Measurements from ENCODE around the gene MIEN1. TPM values are rescaled to one million over a fixed set of nuclear protein-coding genes. Genes with fewer than 3 reads are reported as not detected.
"Not testable (repeated sequence)": the region's sequence is repeated elsewhere in the genome, so short reads cannot be mapped to it uniquely, and the experiment has no call there.

The MIEN1 gene
- polyA plus RNA-seq, 2 of the 4 experiments (the other 2 are of a cell fraction) = 63.9 to 85.5 TPM

DNA sequence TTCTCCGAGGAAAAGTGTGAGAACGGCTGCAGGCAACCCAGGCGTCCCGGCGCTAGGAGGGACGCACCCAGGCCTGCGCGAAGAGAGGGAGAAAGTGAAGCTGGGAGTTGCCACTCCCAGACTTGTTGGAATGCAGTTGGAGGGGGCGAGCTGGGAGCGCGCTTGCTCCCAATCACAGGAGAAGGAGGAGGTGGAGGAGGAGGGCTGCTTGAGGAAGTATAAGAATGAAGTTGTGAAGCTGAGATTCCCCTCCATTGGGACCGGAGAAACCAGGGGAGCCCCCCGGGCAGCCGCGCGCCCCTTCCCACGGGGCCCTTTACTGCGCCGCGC is 30.5 kb downstream of the MIEN1 start, which contains the start of gene ERBB2:
Gene ERBB2 (plus strand): TSS at position 247 of the 330 bp plus-strand sequence. CDS start 175 bp downstream, outside the sequence.
- peak; percentile 59 for FAIRE-seq
- WGBS (ENCODE audit: missing lambda C conversion rate) = under 1% methylated on average over 19 of the region's 20 CpGs
- Histone ChIP-seq H3K4me2 (peak within 1 kb of the TSS; percentile 81), H3K4me3 (peak within 1 kb of the TSS; percentile 78), H3K4me1 (peaks cover 59% of the 10 kb centered on the region), H3K9me3 (no peaks in the 10 kb centered on the region), H3K27ac (peak within 1 kb of the TSS; percentile 79 to 97)
- peak; percentile 71 to 87 for ATAC-seq
- peak; percentile 92 to 93 for DNase-seq (ENCODE audit: low read depth in 1 of 2, low spot score in 1 of 2)
- TF ChIP-seq CEBPB (IDR thresholded peaks at IDR 0.05) (no peak), ZC3H11A (IDR thresholded peaks at IDR 0.05) (no peak), POLR2A (IDR thresholded peaks at IDR 0.05; ENCODE audit: low read length) (peak; percentile 77), CBX2 (IDR thresholded peaks at IDR 0.05; ENCODE audit: borderline replicate concordance, low read depth) (no peak), JUN (IDR thresholded peaks at IDR 0.05) (peak in 1 of 2 experiments; percentile 57; a peak in 2 of 5 replicates), KDM1A (IDR thresholded peaks at IDR 0.05; ENCODE audit: low read depth) (no peak), PHF8 (IDR thresholded peaks at IDR 0.05; ENCODE audit: borderline replicate concordance, low read depth) (peak; percentile 53; the same call in 1 of the 2 replicates), MAZ (IDR thresholded peaks at IDR 0.05; ENCODE audit: borderline replicate concordance, low read depth, low read length) (peak; percentile 97), POLR2AphosphoS2 (conservative IDR thresholded peaks at IDR 0.05; ENCODE audit: low read length) (no peak), SMC3 (IDR thresholded peaks at IDR 0.05) (no peak), NPAS2 (CRISPR knock-in tag; IDR thresholded peaks at IDR 0.05; ENCODE audit: borderline replicate concordance) (no peak), NR3C1 (IDR thresholded peaks at IDR 0.05) (no peak), JUNB (IDR thresholded peaks at IDR 0.05) (no peak), TFCP2L1 (CRISPR knock-in tag; IDR thresholded peaks at IDR 0.05) (no peak), ZFP36 (IDR thresholded peaks at IDR 0.05; ENCODE audit: borderline replicate concordance, partially characterized antibody) (no peak)
- TF ChIP-seq, protein P1, sequence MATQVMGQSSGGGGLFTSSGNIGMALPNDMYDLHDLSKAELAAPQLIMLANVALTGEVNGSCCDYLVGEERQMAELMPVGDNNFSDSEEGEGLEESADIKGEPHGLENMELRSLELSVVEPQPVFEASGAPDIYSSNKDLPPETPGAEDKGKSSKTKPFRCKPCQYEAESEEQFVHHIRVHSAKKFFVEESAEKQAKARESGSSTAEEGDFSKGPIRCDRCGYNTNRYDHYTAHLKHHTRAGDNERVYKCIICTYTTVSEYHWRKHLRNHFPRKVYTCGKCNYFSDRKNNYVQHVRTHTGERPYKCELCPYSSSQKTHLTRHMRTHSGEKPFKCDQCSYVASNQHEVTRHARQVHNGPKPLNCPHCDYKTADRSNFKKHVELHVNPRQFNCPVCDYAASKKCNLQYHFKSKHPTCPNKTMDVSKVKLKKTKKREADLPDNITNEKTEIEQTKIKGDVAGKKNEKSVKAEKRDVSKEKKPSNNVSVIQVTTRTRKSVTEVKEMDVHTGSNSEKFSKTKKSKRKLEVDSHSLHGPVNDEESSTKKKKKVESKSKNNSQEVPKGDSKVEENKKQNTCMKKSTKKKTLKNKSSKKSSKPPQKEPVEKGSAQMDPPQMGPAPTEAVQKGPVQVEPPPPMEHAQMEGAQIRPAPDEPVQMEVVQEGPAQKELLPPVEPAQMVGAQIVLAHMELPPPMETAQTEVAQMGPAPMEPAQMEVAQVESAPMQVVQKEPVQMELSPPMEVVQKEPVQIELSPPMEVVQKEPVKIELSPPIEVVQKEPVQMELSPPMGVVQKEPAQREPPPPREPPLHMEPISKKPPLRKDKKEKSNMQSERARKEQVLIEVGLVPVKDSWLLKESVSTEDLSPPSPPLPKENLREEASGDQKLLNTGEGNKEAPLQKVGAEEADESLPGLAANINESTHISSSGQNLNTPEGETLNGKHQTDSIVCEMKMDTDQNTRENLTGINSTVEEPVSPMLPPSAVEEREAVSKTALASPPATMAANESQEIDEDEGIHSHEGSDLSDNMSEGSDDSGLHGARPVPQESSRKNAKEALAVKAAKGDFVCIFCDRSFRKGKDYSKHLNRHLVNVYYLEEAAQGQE (IDR thresholded peaks at IDR 0.05) = no peak
- TF ChIP-seq, protein P2, sequence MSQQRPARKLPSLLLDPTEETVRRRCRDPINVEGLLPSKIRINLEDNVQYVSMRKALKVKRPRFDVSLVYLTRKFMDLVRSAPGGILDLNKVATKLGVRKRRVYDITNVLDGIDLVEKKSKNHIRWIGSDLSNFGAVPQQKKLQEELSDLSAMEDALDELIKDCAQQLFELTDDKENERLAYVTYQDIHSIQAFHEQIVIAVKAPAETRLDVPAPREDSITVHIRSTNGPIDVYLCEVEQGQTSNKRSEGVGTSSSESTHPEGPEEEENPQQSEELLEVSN (IDR thresholded peaks at IDR 0.05; ENCODE audit: borderline replicate concordance, low read depth) = 0 out of 2 replicates have a peak, but pooled peaks have one; percentile 28
- TF ChIP-seq, protein P3, sequence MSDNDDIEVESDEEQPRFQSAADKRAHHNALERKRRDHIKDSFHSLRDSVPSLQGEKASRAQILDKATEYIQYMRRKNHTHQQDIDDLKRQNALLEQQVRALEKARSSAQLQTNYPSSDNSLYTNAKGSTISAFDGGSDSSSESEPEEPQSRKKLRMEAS (IDR thresholded peaks at IDR 0.05) = peak; percentile 62; the same call in 1 of the 2 replicates
- TF ChIP-seq, protein P4, sequence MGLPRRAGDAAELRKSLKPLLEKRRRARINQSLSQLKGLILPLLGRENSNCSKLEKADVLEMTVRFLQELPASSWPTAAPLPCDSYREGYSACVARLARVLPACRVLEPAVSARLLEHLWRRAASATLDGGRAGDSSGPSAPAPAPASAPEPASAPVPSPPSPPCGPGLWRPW (IDR thresholded peaks at IDR 0.05) = no peak
- TF ChIP-seq, protein P5, sequence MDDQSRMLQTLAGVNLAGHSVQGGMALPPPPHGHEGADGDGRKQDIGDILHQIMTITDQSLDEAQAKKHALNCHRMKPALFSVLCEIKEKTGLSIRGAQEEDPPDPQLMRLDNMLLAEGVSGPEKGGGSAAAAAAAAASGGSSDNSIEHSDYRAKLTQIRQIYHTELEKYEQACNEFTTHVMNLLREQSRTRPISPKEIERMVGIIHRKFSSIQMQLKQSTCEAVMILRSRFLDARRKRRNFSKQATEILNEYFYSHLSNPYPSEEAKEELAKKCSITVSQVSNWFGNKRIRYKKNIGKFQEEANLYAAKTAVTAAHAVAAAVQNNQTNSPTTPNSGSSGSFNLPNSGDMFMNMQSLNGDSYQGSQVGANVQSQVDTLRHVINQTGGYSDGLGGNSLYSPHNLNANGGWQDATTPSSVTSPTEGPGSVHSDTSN (IDR thresholded peaks at IDR 0.05) = no peak
- TF ChIP-seq, protein P6, sequence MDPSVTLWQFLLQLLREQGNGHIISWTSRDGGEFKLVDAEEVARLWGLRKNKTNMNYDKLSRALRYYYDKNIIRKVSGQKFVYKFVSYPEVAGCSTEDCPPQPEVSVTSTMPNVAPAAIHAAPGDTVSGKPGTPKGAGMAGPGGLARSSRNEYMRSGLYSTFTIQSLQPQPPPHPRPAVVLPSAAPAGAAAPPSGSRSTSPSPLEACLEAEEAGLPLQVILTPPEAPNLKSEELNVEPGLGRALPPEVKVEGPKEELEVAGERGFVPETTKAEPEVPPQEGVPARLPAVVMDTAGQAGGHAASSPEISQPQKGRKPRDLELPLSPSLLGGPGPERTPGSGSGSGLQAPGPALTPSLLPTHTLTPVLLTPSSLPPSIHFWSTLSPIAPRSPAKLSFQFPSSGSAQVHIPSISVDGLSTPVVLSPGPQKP (IDR thresholded peaks at IDR 0.05; ENCODE audit: low read depth, low read length) = no peak
- TF ChIP-seq, protein P7, sequence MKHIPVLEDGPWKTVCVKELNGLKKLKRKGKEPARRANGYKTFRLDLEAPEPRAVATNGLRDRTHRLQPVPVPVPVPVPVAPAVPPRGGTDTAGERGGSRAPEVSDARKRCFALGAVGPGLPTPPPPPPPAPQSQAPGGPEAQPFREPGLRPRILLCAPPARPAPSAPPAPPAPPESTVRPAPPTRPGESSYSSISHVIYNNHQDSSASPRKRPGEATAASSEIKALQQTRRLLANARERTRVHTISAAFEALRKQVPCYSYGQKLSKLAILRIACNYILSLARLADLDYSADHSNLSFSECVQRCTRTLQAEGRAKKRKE (CRISPR knock-in tag; IDR thresholded peaks at IDR 0.05; ENCODE audit: low read depth) = no peak
- TF ChIP-seq, protein P8, sequence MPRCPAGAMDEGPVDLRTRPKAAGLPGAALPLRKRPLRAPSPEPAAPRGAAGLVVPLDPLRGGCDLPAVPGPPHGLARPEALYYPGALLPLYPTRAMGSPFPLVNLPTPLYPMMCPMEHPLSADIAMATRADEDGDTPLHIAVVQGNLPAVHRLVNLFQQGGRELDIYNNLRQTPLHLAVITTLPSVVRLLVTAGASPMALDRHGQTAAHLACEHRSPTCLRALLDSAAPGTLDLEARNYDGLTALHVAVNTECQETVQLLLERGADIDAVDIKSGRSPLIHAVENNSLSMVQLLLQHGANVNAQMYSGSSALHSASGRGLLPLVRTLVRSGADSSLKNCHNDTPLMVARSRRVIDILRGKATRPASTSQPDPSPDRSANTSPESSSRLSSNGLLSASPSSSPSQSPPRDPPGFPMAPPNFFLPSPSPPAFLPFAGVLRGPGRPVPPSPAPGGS (IDR thresholded peaks at IDR 0.05) = peak; percentile 62; the same call in 1 of the 3 replicates
- POLR2A ChIA-PET = interaction anchor here (0.8 to 2.7 kb wide), 11 partner anchors 9 to 47 kb away, joined by 3 to 60 read pairs (median 4); partner anchors contain the start of genes MIEN1 and PGAP3
- CTCF ChIA-PET = interaction anchor here (0.6 to 50.7 kb wide), 15 partner anchors 9 to 783 kb away, joined by 3 to 1391 read pairs (median 6); partner anchors contain the start of genes MIEN1, PGAP3, PNMT and PPP1R1B

DNA sequence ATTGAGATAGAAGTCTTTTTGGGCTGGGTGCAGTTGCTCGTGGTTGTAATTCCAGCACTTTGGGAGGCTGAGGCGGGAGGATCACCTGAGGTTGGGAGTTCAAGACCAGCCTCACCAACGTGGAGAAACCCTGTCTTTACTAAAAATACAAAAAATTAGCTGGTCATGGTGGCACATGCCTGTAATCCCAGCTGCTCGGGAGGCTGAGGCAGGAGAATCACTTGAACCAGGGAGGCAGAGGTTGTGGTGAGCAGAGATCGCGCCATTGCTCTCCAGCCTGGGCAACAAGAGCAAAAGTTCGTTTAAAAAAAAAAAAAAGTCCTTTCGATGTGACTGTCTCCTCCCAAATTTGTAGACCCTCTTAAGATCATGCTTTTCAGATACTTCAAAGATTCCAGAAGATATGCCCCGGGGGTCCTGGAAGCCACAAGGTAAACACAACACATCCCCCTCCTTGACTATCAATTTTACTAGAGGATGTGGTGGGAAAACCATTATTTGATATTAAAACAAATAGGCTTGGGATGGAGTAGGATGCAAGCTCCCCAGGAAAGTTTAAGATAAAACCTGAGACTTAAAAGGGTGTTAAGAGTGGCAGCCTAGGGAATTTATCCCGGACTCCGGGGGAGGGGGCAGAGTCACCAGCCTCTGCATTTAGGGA is 31.0 kb downstream of the MIEN1 start:
- peak overlapping the region; percentile 81 for H3K4me2 ChIP-seq
- ChIA-PET CTCF (interaction anchor here (0.6 to 50.7 kb wide), 13 partner anchors 9 to 783 kb away, joined by 3 to 1391 read pairs (median 6); partner anchors contain the start of genes MIEN1, PGAP3, PNMT and PPP1R1B), POLR2A (interaction anchor here (0.9 to 2.7 kb wide), 9 partner anchors 9 to 47 kb away, joined by 3 to 60 read pairs (median 5); partner anchors contain the start of genes MIEN1 and PGAP3)
- peaks cover 54% of the 10 kb centered on the region for H3K4me1 ChIP-seq
- H3K27ac ChIP-seq = peak overlapping the region; percentile 79 to 97
- not testable (repeated sequence) for ATAC-seq; FAIRE-seq; DNase-seq (ENCODE audit: low read depth in 1 of 2, low spot score in 1 of 2); H3K9me3 ChIP-seq
- 44% methylated on average over 11 of the region's 11 CpGs for WGBS (ENCODE audit: missing lambda C conversion rate)
- H3K4me3 ChIP-seq = peak overlapping the region; percentile 78

Data from A549 (cell line).